ENCODE results near the gene TOR1B.
A peak's percentile ranks its signal among the peaks of the same experiment; 100 is the strongest.

The TOR1B gene

GRCh38 chr9:129813661-129814060 lies 10.7 kb downstream of the TOR1B start:
- Mint-ChIP-seq H3K36me3 (ENCODE audit: low read depth) (peaks cover 61% of the 10 kb centered on the region), H3K9me3 (no peaks in the 10 kb centered on the region), H3K27ac (no peak overlapping the region), H3K27me3 (ENCODE audit: low read depth) (no peaks in the 10 kb centered on the region), H3K4me3 (no peak overlapping the region), H3K4me1 (ENCODE audit: low read depth) (peaks cover 6% of the 10 kb centered on the region)
- DNase-seq (ENCODE audit: low spot score), result no peak

GRCh38 chr9:129814432-129815223 lies 11.6 kb downstream of the TOR1B start:
- Mint-ChIP-seq H3K9me3 (no peaks in the 10 kb centered on the region), H3K4me3 (no peak overlapping the region), H3K4me1 (ENCODE audit: low read depth) (peaks cover 9% of the 10 kb centered on the region), H3K36me3 (ENCODE audit: low read depth) (peaks cover 58% of the 10 kb centered on the region), H3K27ac (no peak overlapping the region), H3K27me3 (ENCODE audit: low read depth) (no peaks in the 10 kb centered on the region)
- DNase-seq (ENCODE audit: low spot score), result no peak

- DNase-seq (ENCODE audit: low spot score), result no peak
- H3K36me3 Mint-ChIP-seq (ENCODE audit: low read depth), result peaks cover 56% of the 10 kb centered on the region
- H3K4me3 Mint-ChIP-seq, result no peak overlapping the region
- H3K4me1 Mint-ChIP-seq (ENCODE audit: low read depth), result peaks cover 9% of the 10 kb centered on the region
- H3K27me3 Mint-ChIP-seq (ENCODE audit: low read depth), result no peaks in the 10 kb centered on the region
- no peaks in the 10 kb centered on the region for H3K9me3 Mint-ChIP-seq
- no peak overlapping the region for H3K27ac Mint-ChIP-seq
These were observed 12.3 kb downstream of the TOR1B start for GRCh38 chr9:129815278-129815677.

- Mint-ChIP-seq H3K4me1 (ENCODE audit: low read depth) (peaks cover 9% of the 10 kb centered on the region), H3K27me3 (ENCODE audit: low read depth) (no peaks in the 10 kb centered on the region), H3K9me3 (no peaks in the 10 kb centered on the region), H3K36me3 (ENCODE audit: low read depth) (peaks cover 55% of the 10 kb centered on the region), H3K27ac (no peak overlapping the region), H3K4me3 (no peak overlapping the region)
- no peak for DNase-seq (ENCODE audit: low spot score)
These were observed 13.8 kb downstream of the TOR1B start for GRCh38 chr9:129816501-129817435.

- no peak for DNase-seq (ENCODE audit: low spot score)
- Mint-ChIP-seq H3K4me1 (ENCODE audit: low read depth) (peaks cover 14% of the 10 kb centered on the region), H3K27ac (peak overlapping the region; percentile 79), H3K27me3 (ENCODE audit: low read depth) (no peaks in the 10 kb centered on the region), H3K4me3 (peak overlapping the region; percentile 90), H3K36me3 (ENCODE audit: low read depth) (peaks cover 41% of the 10 kb centered on the region), H3K9me3 (no peaks in the 10 kb centered on the region)
These were observed 20.0 kb downstream of the TOR1B start for GRCh38 chr9:129822898-129823541.

- DNase-seq (ENCODE audit: low spot score), result no peak
- Mint-ChIP-seq H3K27ac (peak overlapping the region; percentile 79), H3K27me3 (ENCODE audit: low read depth) (no peaks in the 10 kb centered on the region), H3K9me3 (no peaks in the 10 kb centered on the region), H3K36me3 (ENCODE audit: low read depth) (peaks cover 40% of the 10 kb centered on the region), H3K4me3 (peak overlapping the region; percentile 90), H3K4me1 (ENCODE audit: low read depth) (peaks cover 12% of the 10 kb centered on the region)
These were observed 20.6 kb downstream of the TOR1B start for GRCh38 chr9:129823542-129823934.

- Mint-ChIP-seq H3K4me1 (ENCODE audit: low read depth) (peaks cover 9% of the 10 kb centered on the region), H3K36me3 (ENCODE audit: low read depth) (peaks cover 38% of the 10 kb centered on the region), H3K4me3 (peak within 1 kb of the TSS; percentile 90), H3K27me3 (ENCODE audit: low read depth) (no peaks in the 10 kb centered on the region), H3K9me3 (no peaks in the 10 kb centered on the region), H3K27ac (peak within 1 kb of the TSS; percentile 79)
- peak; percentile 92 for DNase-seq (ENCODE audit: low spot score)
These were observed 21.1 kb downstream of the TOR1B start, which contains the start of gene TOR1A for GRCh38 chr9:129823935-129824601. TSS of gene TOR1A (minus strand) at chr9:129824136. CDS start at chr9:129824085, 51 bp downstream.

- Mint-ChIP-seq H3K9me3 (no peaks in the 10 kb centered on the region), H3K27ac (no peak overlapping the region), H3K4me1 (ENCODE audit: low read depth) (peaks cover 8% of the 10 kb centered on the region), H3K4me3 (no peak overlapping the region), H3K27me3 (ENCODE audit: low read depth) (no peaks in the 10 kb centered on the region), H3K36me3 (ENCODE audit: low read depth) (peaks cover 43% of the 10 kb centered on the region)
- DNase-seq (ENCODE audit: low spot score), result no peak
These were observed 23.4 kb downstream of the TOR1B start for GRCh38 chr9:129826344-129826743.

GRCh38 chr9:129826759-129827158 lies 23.8 kb downstream of the TOR1B start:
- no peak for DNase-seq (ENCODE audit: low spot score)
- Mint-ChIP-seq H3K27ac (no peak overlapping the region), H3K4me1 (ENCODE audit: low read depth) (peaks cover 8% of the 10 kb centered on the region), H3K27me3 (ENCODE audit: low read depth) (no peaks in the 10 kb centered on the region), H3K36me3 (ENCODE audit: low read depth) (peaks cover 47% of the 10 kb centered on the region), H3K4me3 (no peak overlapping the region), H3K9me3 (no peaks in the 10 kb centered on the region)

GRCh38 chr9:129828051-129828450 lies 25.1 kb downstream of the TOR1B start:
- no peaks in the 10 kb centered on the region for H3K9me3 Mint-ChIP-seq
- peaks cover 40% of the 10 kb centered on the region for H3K36me3 Mint-ChIP-seq (ENCODE audit: low read depth)
- no peaks in the 10 kb centered on the region for H3K4me1 Mint-ChIP-seq (ENCODE audit: low read depth)
- no peaks in the 10 kb centered on the region for H3K27me3 Mint-ChIP-seq (ENCODE audit: low read depth)
- DNase-seq (ENCODE audit: low spot score), result no peak
- H3K27ac Mint-ChIP-seq, result peak overlapping the region; percentile 31
- H3K4me3 Mint-ChIP-seq, result no peak overlapping the region

- peaks cover 45% of the 10 kb centered on the region for H3K36me3 Mint-ChIP-seq (ENCODE audit: low read depth)
- no peaks in the 10 kb centered on the region for H3K27me3 Mint-ChIP-seq (ENCODE audit: low read depth)
- H3K4me3 Mint-ChIP-seq, result no peak overlapping the region
- no peak overlapping the region for H3K27ac Mint-ChIP-seq
- no peaks in the 10 kb centered on the region for H3K9me3 Mint-ChIP-seq
- DNase-seq (ENCODE audit: low spot score), result no peak
- peaks cover 7% of the 10 kb centered on the region for H3K4me1 Mint-ChIP-seq (ENCODE audit: low read depth)
These were observed 26.0 kb downstream of the TOR1B start for GRCh38 chr9:129828969-129829368.

GRCh38 chr9:129832982-129833381 lies 30.0 kb downstream of the TOR1B start:
- DNase-seq (ENCODE audit: low spot score), result no peak
- Mint-ChIP-seq H3K4me1 (ENCODE audit: low read depth) (peaks cover 26% of the 10 kb centered on the region), H3K36me3 (ENCODE audit: low read depth) (peaks cover 56% of the 10 kb centered on the region), H3K27ac (no peak overlapping the region), H3K9me3 (no peaks in the 10 kb centered on the region), H3K4me3 (peak overlapping the region; percentile 94), H3K27me3 (ENCODE audit: low read depth) (no peaks in the 10 kb centered on the region)

GRCh38 chr9:129834489-129835127 lies 31.6 kb downstream of the TOR1B start:
- Mint-ChIP-seq H3K4me3 (peak overlapping the region; percentile 94), H3K36me3 (ENCODE audit: low read depth) (peaks cover 44% of the 10 kb centered on the region), H3K27ac (peak overlapping the region; percentile 98), H3K4me1 (ENCODE audit: low read depth) (peaks cover 37% of the 10 kb centered on the region), H3K27me3 (ENCODE audit: low read depth) (no peaks in the 10 kb centered on the region), H3K9me3 (no peaks in the 10 kb centered on the region)
- no peak for DNase-seq (ENCODE audit: low spot score)
